Vagina (tissue), 2 donors: ENCODE measurements around the gene FAM98A.

Source experiments
- POLR2A ChIP-seq, 2 donors: fragments of 450-650 bp; IDR thresholded peaks; one replicate each; pipeline ENCODE4 v1.6.1; 2017; ENCODE audit warnings: antibody characterized with exemption in 2 of 2, mild to moderate bottlenecking in 2 of 2, moderate library complexity in 2 of 2
- TF ChIP-seq, protein P1 (sequence below), 3 experiments: fragments of 450-650 bp in 2 of 3; fragments of 200-600 bp in 1 of 3; sonication (generic) in 1 of 3; IDR thresholded peaks; one replicate each; pipeline ENCODE4 v1.5.1; 2017 to 2019; ENCODE audit warnings: antibody characterized with exemption in 3 of 3, mild to moderate bottlenecking in 2 of 3, moderate library complexity in 2 of 3

DNA sequence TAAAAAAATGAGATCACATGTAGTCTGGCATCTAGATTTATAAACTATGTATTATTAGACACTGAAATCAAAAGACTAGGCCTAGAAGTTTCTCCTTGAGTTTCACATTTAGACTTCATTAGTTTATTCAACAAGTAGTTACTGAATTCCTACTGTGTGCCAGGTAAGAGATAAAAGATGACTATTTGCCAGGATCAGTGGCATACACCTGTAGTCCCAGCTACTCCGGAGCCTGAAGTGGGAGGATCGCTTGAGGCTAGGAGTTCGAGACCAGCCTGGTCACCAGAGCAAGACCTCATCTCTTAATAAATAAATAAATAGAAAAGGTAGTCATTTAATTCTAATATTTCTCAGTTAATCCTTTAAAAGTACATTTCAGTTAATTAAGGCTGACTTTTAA, 2.1 kb downstream of the FAM98A start:
- TF ChIP-seq, protein P1, sequence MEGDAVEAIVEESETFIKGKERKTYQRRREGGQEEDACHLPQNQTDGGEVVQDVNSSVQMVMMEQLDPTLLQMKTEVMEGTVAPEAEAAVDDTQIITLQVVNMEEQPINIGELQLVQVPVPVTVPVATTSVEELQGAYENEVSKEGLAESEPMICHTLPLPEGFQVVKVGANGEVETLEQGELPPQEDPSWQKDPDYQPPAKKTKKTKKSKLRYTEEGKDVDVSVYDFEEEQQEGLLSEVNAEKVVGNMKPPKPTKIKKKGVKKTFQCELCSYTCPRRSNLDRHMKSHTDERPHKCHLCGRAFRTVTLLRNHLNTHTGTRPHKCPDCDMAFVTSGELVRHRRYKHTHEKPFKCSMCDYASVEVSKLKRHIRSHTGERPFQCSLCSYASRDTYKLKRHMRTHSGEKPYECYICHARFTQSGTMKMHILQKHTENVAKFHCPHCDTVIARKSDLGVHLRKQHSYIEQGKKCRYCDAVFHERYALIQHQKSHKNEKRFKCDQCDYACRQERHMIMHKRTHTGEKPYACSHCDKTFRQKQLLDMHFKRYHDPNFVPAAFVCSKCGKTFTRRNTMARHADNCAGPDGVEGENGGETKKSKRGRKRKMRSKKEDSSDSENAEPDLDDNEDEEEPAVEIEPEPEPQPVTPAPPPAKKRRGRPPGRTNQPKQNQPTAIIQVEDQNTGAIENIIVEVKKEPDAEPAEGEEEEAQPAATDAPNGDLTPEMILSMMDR (IDR thresholded peaks at IDR 0.05) = no peak
- TF ChIP-seq POLR2A (IDR thresholded peaks at IDR 0.05) = no peak
